ENCODE data around the gene BLOC1S2. TPM values are rescaled to one million over a fixed set of nuclear protein-coding genes. Genes with fewer than 3 reads are reported as not detected.
"Not testable (repeated sequence)": the region's sequence is repeated elsewhere in the genome, so short reads cannot be mapped to it uniquely, and the experiment has no call there.

Gene BLOC1S2
- total RNA-seq, 1 donor from 2014 or later, result 52.2 TPM

DNA sequence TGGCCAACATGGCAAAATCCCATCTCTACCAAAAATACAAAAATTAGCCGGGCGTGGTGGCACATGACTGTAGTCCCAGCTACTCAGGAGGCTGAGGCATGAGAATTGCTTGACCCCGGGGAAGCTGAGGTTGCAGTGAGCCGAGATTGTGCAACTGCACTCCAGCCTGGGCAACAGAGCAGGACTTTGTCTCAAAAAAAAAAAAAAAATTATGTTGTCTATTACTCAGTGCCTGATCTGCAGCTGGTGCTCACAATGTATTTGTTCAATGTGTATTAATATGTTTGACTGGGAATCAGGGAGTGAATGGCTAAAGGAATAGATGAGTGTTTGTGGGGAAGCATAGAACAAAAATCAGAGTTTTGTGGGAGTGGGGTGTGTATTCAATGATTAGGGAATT lies 5.8 kb upstream of the BLOC1S2 start:
- FAIRE-seq; DNase-seq (ENCODE audit: low spot score in 2 of 2): not testable (repeated sequence)

DNA sequence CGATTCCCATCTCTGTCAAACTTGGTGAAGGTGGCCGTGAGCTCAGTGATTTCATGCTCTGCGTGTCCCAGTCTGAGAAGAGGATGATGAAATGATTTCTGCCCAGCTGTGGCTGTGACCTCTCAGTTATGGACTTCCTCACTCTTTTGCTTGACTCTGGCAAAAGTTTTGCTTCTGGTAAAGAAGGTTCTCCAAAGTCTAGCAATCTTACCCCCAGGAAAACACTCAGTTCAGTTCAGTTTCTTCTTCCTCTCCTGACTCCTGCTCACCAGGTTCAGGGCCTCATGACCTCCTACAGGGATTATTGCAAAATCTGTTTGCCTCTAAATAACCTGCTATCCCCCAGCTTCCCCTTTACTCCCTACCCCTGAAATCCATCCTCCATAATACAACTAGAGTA lies 4.9 kb upstream of the BLOC1S2 start:
- FAIRE-seq, result no peak
- DNase-seq (ENCODE audit: low spot score in 2 of 2), result no peak

GRCh38 chr10:100289641-100290040 lies 3.2 kb upstream of the BLOC1S2 start:
- FAIRE-seq (no peak), DNase-seq (ENCODE audit: low spot score in 2 of 2) (no peak)

- FAIRE-seq (no peak), DNase-seq (ENCODE audit: low spot score in 2 of 2) (no peak)
Measured at GRCh38 chr10:100288196-100288595, 1.7 kb upstream of the BLOC1S2 start.

DNA sequence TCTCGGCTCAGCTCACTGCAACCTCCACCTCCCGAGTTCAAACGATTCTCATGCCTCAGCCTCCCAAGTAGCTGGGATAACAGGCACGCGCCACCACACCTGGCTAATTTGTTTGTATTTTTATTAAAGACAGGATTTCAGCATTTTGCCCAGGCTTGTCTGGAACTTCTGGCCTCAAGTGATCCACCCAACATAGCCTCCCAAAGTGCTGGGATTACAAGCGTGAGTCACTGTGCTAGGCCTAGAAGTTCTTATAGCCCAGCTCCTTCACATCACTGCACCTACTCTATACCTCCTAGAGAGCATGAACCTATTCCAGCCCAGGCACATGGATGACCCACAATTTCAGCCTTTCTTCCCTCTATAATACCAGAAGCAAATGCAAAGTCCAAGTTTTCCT lies 1.3 kb upstream of the BLOC1S2 start:
- DNase-seq (ENCODE audit: low spot score in 2 of 2) (no peak), FAIRE-seq (no peak)

DNA sequence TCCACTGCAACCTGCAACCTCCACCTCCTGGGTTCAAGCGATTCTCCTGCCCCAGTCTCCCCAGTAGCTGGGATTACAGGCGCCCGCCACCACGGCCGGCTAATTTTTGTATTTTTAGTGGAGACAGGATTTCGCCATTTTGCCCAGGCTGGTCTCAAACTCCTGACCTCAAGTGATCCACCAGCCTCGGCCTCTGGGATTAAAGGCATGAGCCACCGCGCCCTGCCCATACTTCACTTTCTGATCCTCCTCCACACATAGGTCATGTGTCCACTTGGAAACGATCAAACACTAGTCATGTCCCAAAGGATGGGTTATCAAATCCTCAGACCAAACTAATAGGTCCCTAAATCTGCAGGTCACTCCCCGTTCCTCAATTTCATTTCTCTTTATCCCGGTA lies 1.2 kb downstream of the BLOC1S2 start:
- not testable (repeated sequence) for FAIRE-seq; DNase-seq (ENCODE audit: low spot score in 2 of 2)

DNA sequence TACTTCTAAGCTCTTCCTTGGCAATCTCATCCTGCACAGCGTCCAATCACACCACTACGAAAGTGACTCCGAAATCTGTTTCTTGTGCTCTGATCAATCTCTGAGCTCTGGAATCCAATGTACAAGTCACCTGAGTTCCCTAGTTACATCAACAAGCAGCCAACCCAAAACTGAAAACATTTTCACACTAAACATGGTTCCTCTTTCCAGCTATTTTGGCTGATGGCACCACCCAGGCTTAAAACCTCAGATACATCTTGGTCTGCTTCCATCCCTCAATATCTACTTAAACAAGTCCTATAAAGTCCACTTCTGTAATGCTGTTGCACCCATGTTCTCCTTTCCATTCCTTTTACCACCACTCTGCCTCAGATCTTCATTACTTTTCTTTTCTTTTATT lies 3.6 kb downstream of the BLOC1S2 start:
- FAIRE-seq, result no peak
- no peak for DNase-seq (ENCODE audit: low spot score in 2 of 2)

DNA sequence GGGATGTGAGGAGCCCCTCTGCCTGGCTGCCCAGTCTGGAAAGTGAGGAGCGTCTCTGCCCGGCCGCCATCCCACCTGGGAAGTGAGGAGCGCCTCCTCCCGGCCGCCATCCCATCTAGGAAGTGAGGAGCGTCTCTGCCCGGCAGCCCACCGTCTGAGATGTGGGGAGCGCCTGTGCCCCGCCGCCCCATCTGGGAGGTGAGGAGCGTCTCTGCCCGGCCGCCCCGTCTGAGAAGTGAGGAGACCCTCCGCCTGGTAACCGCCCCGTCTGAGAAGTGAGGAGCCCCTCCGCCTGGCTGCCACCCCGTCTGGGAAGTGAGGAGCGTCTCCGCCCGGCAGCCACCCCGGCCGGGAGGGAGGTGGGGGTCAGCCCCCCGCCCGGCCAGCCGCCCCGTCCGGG lies 9.5 kb downstream of the BLOC1S2 start:
- FAIRE-seq; DNase-seq (ENCODE audit: low spot score in 2 of 2): not testable (repeated sequence)

DNA sequence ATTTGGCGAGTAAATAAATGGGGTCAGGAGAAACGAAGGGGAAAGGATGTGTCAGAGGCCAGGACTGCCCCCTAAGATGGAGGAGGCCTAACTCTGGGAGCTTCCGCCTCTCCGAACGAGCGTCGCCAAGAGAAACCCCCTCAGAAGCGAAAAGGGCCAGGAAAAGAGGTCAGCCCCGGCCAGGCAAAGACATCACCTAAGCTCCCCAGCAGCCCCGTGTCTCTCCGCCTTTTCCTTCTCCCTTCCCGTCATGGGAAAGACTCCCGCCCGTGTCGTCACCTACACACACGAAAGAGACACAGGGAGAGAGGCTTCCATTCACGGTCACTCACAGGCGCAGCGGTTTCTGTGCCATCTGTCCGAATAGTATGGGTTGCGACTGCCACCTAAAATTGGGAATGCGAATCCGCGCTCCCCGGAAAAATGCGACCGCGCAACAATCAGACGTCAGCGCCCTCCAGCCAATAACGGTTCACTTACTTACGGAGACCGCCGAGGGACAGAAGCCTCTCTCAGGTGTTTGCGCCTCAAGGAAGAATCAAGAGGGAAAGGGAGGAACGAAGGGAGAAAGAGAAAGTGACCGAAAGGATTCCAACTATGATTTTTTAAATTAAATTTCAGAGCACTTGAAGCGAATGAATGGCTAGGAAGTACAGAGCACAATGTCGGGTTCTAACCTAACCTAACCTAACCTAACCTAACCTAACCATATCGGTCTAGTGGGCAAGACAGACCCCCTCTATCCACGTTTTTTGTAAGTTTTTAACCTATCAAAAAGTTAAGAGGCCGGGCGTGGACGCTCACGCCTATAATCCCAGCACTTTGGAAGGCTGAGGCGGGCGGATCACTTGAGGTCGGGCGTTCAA lies 19.0 kb downstream of the BLOC1S2 start, which contains the start of gene CWF19L1:
TSS of gene CWF19L1 (minus strand) at position 400 of the 866 bp plus-strand sequence. CDS start at position 355, 45 bp downstream.
- FAIRE-seq, result no peak
- DNase-seq (ENCODE audit: low spot score in 2 of 2), result peak; percentile 64 to 74

DNA sequence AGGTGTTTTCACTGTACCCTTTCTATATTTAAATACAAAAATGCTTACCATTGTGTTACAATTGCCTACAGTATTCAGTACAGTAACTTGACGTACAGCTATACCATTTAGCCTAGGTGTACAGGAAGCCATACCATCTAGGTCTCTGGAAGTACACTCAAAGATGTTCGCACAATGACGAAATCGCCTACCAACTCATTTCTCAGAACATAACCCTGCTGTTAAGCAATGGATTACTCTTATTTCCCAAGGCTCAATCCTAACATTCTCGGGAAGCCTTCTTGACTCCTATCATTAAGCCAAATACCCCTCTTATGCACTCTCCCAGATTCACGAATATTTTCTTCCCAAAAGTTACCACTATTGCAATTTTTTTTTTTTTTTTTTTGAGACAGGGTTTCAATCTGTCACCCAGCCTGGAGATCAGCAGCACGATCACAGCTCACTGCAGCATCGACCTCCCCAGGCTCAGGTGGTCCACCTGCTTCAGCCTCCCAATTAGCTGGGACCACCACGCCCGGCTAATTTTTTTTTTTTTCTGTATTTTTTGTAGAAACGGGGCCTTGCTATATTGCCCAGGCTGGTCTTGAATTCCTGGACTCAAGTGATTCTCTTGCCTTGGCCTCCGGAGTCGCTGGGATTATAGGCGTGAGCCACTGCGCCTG lies 20.5 kb downstream of the BLOC1S2 start:
- DNase-seq (ENCODE audit: low spot score in 2 of 2) (no peak), FAIRE-seq (no peak)

- FAIRE-seq, result no peak
- DNase-seq (ENCODE audit: low spot score in 2 of 2), result no peak
Measured at GRCh38 chr10:100254191-100254590, 32.3 kb downstream of the BLOC1S2 start.

GRCh38 chr10:100253041-100253440 lies 33.4 kb downstream of the BLOC1S2 start:
- DNase-seq (ENCODE audit: low spot score in 2 of 2) (no peak), FAIRE-seq (no peak)

GRCh38 chr10:100248820-100249219 lies 37.7 kb downstream of the BLOC1S2 start:
- FAIRE-seq (no peak), DNase-seq (ENCODE audit: low spot score in 2 of 2) (no peak)

DNA sequence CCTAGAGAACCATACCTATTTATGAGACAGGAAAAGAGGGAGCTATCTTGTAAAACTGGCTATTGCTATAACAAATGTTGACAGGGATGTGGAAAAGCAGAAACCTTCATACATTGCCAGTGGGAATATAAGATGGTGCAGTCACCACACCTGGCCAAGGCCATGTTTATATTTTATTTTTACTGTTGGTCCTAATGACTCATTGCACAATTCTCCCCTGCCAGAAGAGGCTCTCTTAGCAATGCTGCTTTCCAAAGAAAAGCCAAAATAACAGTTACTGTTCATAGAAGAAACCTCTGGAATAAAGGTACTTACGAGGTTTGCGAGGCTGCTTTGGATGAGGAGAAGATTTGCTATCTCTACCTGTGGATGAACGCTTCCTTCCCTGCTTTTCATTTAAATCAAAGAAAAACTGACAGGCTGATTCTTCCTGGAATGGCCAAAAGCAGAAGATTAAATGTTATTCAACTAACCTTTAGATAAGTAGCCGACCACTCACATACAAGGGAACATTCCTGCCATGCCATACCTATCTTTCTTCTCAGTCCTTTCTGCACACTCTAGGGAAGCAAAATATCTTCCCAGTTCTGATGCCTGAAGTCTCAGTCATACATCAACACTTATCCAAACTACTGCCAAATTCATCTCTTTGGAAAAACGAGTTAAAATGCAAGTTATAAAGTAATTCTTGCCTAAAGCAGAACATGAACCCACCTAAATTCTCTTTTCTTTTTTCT lies 40.8 kb downstream of the BLOC1S2 start:
- no peak for DNase-seq (ENCODE audit: low spot score in 2 of 2)

GRCh38 chr10:100239851-100240250 lies 46.6 kb downstream of the BLOC1S2 start:
- FAIRE-seq, result no peak
- DNase-seq (ENCODE audit: low spot score in 2 of 2), result no peak

More for the DNA sequence above, 40.8 kb downstream of the BLOC1S2 start:
- FAIRE-seq, result no peak

DNA sequence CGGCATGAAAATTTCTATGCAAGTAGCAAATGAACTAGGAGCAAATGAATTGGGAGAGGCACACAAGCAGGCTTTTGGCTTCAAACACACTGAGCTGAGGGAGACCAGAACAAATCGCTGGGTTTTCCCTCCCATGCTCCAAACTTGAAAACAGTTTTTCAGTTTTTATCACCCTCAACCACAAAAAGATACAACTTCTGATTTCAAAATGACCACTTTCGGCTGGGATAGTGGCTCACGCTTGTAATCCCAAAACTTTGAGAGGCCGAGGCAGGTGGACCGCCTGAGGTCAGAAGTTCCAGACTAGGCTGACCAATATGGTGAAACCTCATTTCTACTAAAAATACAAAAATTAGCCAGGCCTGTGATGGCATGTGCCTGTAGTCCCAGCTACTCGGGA lies 48.1 kb downstream of the BLOC1S2 start:
- DNase-seq (ENCODE audit: low spot score in 2 of 2), result no peak
- FAIRE-seq, result no peak

DNA sequence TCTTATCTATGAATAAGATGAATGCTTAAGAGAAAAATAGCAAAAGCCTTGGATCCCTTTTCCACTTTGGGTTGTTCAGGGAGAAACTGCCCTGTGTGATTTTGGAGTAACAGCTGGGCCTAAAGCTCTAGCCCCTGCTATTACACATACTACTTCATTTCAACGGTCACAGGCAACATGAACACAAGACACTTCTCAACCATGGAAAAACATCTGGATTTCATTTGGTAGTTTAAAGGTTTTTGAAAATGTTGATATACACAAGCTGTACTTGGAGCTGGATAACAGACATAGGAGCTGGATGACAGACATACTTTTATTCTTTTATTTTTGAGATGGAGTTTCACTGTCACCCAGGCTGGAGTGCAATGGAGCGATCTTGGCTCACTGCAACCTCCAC lies 54.4 kb downstream of the BLOC1S2 start:
- FAIRE-seq, result no peak
- no peak for DNase-seq (ENCODE audit: low spot score in 2 of 2)

DNA sequence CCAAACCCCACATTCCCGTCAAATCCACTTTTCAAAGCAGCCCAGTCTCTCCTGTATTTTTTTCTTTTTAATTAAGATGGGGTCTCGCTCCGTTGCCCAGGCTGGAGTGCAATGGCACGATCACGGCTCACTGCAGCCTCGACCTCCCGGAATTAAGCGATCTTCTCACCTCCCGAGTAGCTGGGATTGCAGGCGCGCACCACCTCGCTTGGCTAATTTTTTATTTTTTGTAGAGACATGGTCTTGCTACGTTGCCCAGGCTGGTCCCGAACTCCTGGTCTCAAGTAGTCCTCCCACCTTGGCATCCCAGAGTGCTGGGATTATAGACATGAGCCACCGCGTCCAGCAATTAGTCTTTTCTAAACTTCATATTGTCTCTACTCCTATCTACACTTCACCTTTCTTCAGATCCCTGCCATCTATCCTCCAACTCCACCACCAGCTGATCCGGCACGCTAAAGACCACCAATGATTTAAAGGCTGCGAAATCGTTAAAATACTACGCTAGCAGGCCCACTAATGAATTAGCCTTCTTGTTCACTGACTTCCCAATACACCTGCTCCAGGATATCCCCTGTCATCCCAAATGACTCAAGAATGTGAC lies 56.6 kb downstream of the BLOC1S2 start:
- FAIRE-seq (no peak), DNase-seq (ENCODE audit: low spot score in 2 of 2) (no peak)

- no peak for FAIRE-seq
- DNase-seq (ENCODE audit: low spot score in 2 of 2), result no peak
Measured at GRCh38 chr10:100223879-100224278, 62.6 kb downstream of the BLOC1S2 start.

Data from frontal cortex (tissue), 4 donors.